ENCODE data around the gene KATNAL1. TPM values are rescaled to one million over a fixed set of nuclear protein-coding genes. Genes with fewer than 3 reads are reported as not detected.

Gene KATNAL1
- total RNA-seq, 1 experiment from 2014 or later, result 11.2 TPM

DNA sequence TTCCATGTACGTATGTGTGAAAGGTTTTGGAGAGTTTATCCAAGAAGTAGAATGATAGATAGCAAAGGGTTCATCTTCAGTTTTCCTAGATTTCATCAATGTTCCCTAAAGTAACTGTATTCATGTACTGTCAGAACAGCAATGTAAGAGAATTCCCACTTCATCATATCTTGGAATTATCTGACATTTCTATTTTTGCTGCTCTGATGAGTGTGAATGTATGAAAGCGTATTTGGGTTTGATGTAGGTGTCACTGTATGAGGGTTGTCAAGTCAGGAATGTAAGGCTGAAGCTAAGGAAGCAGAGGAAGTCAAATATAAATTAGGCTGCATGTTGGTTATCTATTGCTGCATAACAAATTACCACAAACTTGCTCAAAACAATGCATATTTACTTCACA is 7.2 kb upstream of the KATNAL1 start:
- Histone ChIP-seq H4K5ac (ENCODE audit: insufficient read length, low read depth, low read length) (no peak overlapping the region), H4K91ac (ENCODE audit: insufficient read length, low read depth, low read length) (no peak overlapping the region), H3K27me3 (ENCODE audit: insufficient read depth, low read length) (no peaks in the 10 kb centered on the region), H3K56ac (ENCODE audit: insufficient read length, low read depth, low read length) (no peak overlapping the region), H2BK5ac (ENCODE audit: insufficient read length, low read length) (no peak overlapping the region), H3T11ph (ENCODE audit: low read length) (no peak overlapping the region), H3K4ac (ENCODE audit: low read depth, low read length) (no peak overlapping the region), H3K14ac (ENCODE audit: insufficient read depth, low read length) (no peak overlapping the region), H2BK20ac (ENCODE audit: low read depth, low read length, poor library complexity, severe bottlenecking) (no peak overlapping the region), H3K9me3 (ENCODE audit: control insufficient read depth, low read depth, low read length) (no peaks in the 10 kb centered on the region), H2BK12ac (ENCODE audit: insufficient read length, low read depth, low read length) (no peak overlapping the region), H3K4me1 (ENCODE audit: insufficient read depth, low read length) (no peaks in the 10 kb centered on the region), H2BK15ac (ENCODE audit: low read depth, low read length) (no peak overlapping the region), H3K27ac (ENCODE audit: insufficient read length, low read depth, low read length) (no peak overlapping the region), H2BK120ac (ENCODE audit: low read depth, low read length, poor library complexity, severe bottlenecking) (no peak overlapping the region), H3K79me2 (ENCODE audit: insufficient read depth, low read length) (no peaks in the 10 kb centered on the region), H4K20me1 (ENCODE audit: control insufficient read depth, insufficient read depth, insufficient read length) (no peaks in the 10 kb centered on the region), H4K8ac (replicated peaks; ENCODE audit: insufficient read length, low read depth, low read length) (no peak overlapping the region), H3K79me1 (ENCODE audit: insufficient read depth, low read depth, low read length, poor library complexity, severe bottlenecking) (no peaks in the 10 kb centered on the region), H3K18ac (ENCODE audit: insufficient read length, low read depth, low read length) (no peak overlapping the region), H3K4me2 (ENCODE audit: insufficient read depth, insufficient read length, low read length) (no peak overlapping the region), H3K9ac (ENCODE audit: extremely low read depth, insufficient read length, low read length) (no peak overlapping the region), H3K23me2 (ENCODE audit: insufficient read length, low read depth, low read length, poor library complexity, severe bottlenecking) (no peaks in the 10 kb centered on the region), H2AFZ (ENCODE audit: low read length) (no peak overlapping the region), H3K23ac (ENCODE audit: insufficient read length, low read depth, low read length) (no peak overlapping the region), H2AK5ac (ENCODE audit: insufficient read length, low read length) (no peak overlapping the region)
- Mint-ChIP-seq H3K4me3 (no peak overlapping the region), H3K9me3 (no peaks in the 10 kb centered on the region), H3K4me1 (peaks cover 3 to 5% of the 10 kb centered on the region in 2 experiments), H3K27me3 (ENCODE audit: low read depth) (no peaks in the 10 kb centered on the region), H3K27ac (no peak overlapping the region), H3K36me3 (ENCODE audit: insufficient read depth in 1 of 3, low read depth in 3 of 3) (no peaks in the 10 kb centered on the region)
- no peak for TF ChIP-seq CTCF (conservative IDR thresholded peaks at IDR 0.05)
- no peak for DNase-seq
- no CpG with 5 or more reads among the region's 2 CpGs for WGBS (ENCODE audit: extremely low coverage, insufficient read length, low lambda C conversion rate)
